Common myeloid progenitor, CD34-positive (primary cell): ENCODE data around the gene CRIP2.
A peak's percentile ranks its signal among the peaks of the same experiment; 100 is the strongest.

ENCODE experiments used
- CTCF ChIA-PET: fragments of 350-600 bp; sonication (Branson Sonifier 250); formaldehyde crosslinking; loops from one replicate; lab custom pipeline; 2021; ENCODE audit warnings: antibody characterized with exemption; lab: Charles Lee
- POLR2A ChIA-PET: fragments of 350-600 bp; sonication (Branson Sonifier 250); formaldehyde crosslinking; loops from one replicate; lab custom pipeline; 2021; ENCODE audit warnings: antibody characterized with exemption; lab: Charles Lee
- DNase-seq, 3 donors: peaks; one replicate each; pipeline versions ENCODE4 v3.0.0 to v3.0.0-alpha.2; 2013
- H3K27ac ChIP-seq, 2 experiments: 1 replicate in 1 of 2; 2 replicates in 1 of 2; pipeline ENCODE4 v1.7.0; 2013; ENCODE audit warnings: inconsistent platforms in 2 of 2, low read length in 2 of 2, mild to moderate bottlenecking in 2 of 2, low read depth in 1 of 2, moderate library complexity in 1 of 2; ENCODE audit not compliant: severe bottlenecking in 2 of 2, insufficient read depth in 1 of 2, poor library complexity in 1 of 2
- H3K27me3 ChIP-seq, 5 experiments: replicated peaks in 2 of 5; 1 replicate in 3 of 5; 2 replicates in 2 of 5; pipeline versions ENCODE4 v1.6.1 to v1.7.0; 2013; ENCODE audit warnings: low read length in 4 of 5, mild to moderate bottlenecking in 2 of 5, moderate library complexity in 2 of 5, inconsistent platforms in 1 of 5; ENCODE audit not compliant: insufficient read depth in 5 of 5, control insufficient read depth in 4 of 5
- H3K36me3 ChIP-seq, 4 experiments: 1 replicate in 2 of 4; 2 replicates in 2 of 4; pipeline versions ENCODE4 v1.6.1 to v1.7.0; 2013; ENCODE audit warnings: low read length in 3 of 4, control low read depth in 1 of 4, mild to moderate bottlenecking in 1 of 4; ENCODE audit not compliant: control insufficient read depth in 4 of 4, insufficient read depth in 4 of 4
- H3K4me1 ChIP-seq, 4 experiments: 1 replicate in 3 of 4; 2 replicates in 1 of 4; pipeline versions ENCODE4 v1.6.1 to v1.7.1; 2013; ENCODE audit warnings: low read length in 3 of 4, mild to moderate bottlenecking in 3 of 4, control low read depth in 1 of 4, inconsistent platforms in 1 of 4, moderate library complexity in 1 of 4; ENCODE audit not compliant: control insufficient read depth in 4 of 4, insufficient read depth in 4 of 4; ENCODE audit errors: control extremely low read depth in 1 of 4
- H3K4me3 ChIP-seq, 7 experiments: 1 replicate in 4 of 7; 2 replicates in 3 of 7; pipeline versions ENCODE4 v1.5.1 to v1.7.0; 2013; ENCODE audit warnings: mild to moderate bottlenecking in 7 of 7, low read length in 6 of 7, moderate library complexity in 6 of 7, inconsistent platforms in 2 of 7, low read depth in 2 of 7, control low read depth in 1 of 7; ENCODE audit not compliant: insufficient read depth in 4 of 7, control insufficient read depth in 1 of 7; ENCODE audit errors: extremely low read depth in 1 of 7
- H3K9me3 ChIP-seq, 5 experiments: 1 replicate in 4 of 5; 2 replicates in 1 of 5; pipeline versions ENCODE4 v1.6.1 to v1.7.1; 2013; ENCODE audit warnings: low read length in 4 of 5, mild to moderate bottlenecking in 2 of 5, inconsistent platforms in 1 of 5, low read depth in 1 of 5, moderate library complexity in 1 of 5; ENCODE audit not compliant: control insufficient read depth in 4 of 5, insufficient read depth in 2 of 5; ENCODE audit errors: control extremely low read depth in 1 of 5
- WGBS: methylation state at CpG from one replicate; pipeline ENCODE4 v1.1.5; 2013; ENCODE audit not compliant: insufficient coverage; 5-methylcytosine and 5-hydroxymethylcytosine counted together

CRIP2 gene

DNA sequence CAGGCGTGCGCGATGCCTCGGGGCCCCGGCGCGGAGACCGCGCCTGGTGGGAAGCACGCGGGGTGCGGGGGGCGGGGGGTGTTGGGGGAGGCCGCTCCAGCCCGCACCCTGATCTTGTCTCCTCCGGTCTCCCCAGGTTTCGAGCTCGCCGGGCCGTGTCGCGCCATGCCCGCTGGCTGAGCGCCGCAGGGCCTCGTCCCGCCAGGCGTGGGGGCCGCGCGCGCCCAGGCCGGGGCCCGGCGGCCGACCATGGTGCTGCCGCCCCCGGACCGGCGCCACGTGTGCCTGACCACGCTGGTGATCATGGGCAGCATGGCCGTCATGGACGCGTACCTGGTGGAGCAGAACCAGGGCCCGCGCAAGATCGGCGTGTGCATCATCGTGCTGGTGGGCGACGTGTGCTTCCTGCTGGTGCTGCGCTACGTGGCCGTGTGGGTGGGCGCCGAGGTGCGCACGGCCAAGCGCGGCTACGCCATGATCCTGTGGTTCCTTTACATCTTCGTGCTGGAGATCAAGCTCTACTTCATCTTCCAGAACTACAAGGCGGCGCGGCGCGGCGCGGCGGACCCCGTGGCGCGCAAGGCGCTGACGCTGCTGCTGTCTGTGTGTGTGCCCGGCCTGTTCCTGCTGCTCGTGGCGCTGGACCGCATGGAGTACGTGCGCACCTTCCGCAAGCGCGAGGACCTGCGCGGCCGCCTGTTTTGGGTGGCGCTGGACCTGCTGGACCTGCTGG lies 54.1 kb downstream of the CRIP2 start:
- ChIA-PET POLR2A (no interaction called here), CTCF (interaction anchor here (0.5 to 1.8 kb wide), 15 partner anchors 9 to 189 kb away, joined by 3 to 10 read pairs (median 3); no protein-coding TSS in a partner anchor)
- Histone ChIP-seq H3K27me3 (peaks cover 0 to 41% (median 19%) of the 10 kb centered on the region in 5 experiments), H3K9me3 (no peaks in the 10 kb centered on the region), H3K27ac (no peak overlapping the region), H3K4me1 (peaks cover 0 to 45% (median 31%) of the 10 kb centered on the region in 4 experiments), H3K4me3 (peak overlapping the region; percentile 27 to 80 (median 63)), H3K36me3 (no peaks in the 10 kb centered on the region)
- peak in 2 of 3 donors; percentile 41 to 47 for DNase-seq
- 15% methylated on average over 86 of the region's 89 CpGs for WGBS

DNA sequence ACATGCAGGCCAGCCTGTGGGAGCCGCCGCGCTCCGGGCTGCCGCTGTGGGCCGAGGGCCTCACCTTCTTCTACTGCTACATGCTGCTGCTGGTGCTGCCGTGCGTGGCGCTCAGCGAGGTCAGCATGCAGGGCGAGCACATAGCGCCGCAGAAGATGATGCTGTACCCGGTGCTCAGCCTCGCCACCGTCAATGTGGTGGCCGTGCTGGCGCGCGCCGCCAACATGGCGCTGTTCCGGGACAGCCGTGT lies 54.6 kb downstream of the CRIP2 start:
- POLR2A ChIA-PET, result no interaction called here
- CTCF ChIA-PET, result interaction anchor here (0.9 to 3.1 kb wide), 5 partner anchors 8 to 158 kb away, joined by 3 to 12 read pairs (median 7); no protein-coding TSS in a partner anchor
- peak in 1 of 3 donors; percentile 29 for DNase-seq
- 35% methylated on average over 24 of the region's 24 CpGs for WGBS
- Histone ChIP-seq H3K4me3 (peak overlapping the region in 6 of 7 experiments; percentile 27 to 80 (median 58)), H3K27me3 (peaks cover 0 to 36% (median 20%) of the 10 kb centered on the region in 5 experiments), H3K27ac (no peak overlapping the region), H3K36me3 (no peaks in the 10 kb centered on the region), H3K9me3 (no peaks in the 10 kb centered on the region), H3K4me1 (peaks cover 0 to 45% (median 31%) of the 10 kb centered on the region in 4 experiments)
